GM19025 (cell line): Measurements from ENCODE around the gene CHL1.

ENCODE experiments used
- ATAC-seq: cut with Tn5 transposase; IDR thresholded peaks from one replicate; pipeline ENCODE4 v1.9.1; 2021; ENCODE audit warnings: mild to moderate bottlenecking, low read depth, moderate library complexity; ENCODE audit not compliant: unreplicated experiment

The CHL1 gene

GRCh38 chr3:212432-212831 is 15.9 kb downstream of the CHL1 start:
- peak; percentile 98 for ATAC-seq

- ATAC-seq = no peak
Measured at GRCh38 chr3:217099-217813, 20.7 kb downstream of the CHL1 start.

DNA sequence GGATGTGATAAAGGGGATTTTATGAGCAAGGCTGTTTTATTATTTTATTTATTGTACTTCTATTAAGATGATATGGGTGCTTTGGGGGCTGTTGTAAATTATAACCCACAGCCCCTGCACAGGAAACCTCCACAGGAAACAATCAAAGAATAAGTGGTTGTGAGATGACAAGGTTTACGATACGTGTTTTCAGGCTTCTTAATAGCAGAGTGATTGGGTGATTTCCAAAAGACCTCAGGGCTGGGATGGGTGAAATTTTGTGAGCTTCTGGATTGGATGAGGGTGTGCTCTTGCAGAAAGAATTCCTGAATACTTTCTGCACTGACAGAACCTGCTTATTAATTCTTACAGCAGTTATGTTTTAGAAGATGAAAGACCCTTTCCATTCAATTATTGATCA is 21.4 kb downstream of the CHL1 start:
- no peak for ATAC-seq

- no peak for ATAC-seq
Measured at GRCh38 chr3:228442-229182, 32.0 kb downstream of the CHL1 start.

DNA sequence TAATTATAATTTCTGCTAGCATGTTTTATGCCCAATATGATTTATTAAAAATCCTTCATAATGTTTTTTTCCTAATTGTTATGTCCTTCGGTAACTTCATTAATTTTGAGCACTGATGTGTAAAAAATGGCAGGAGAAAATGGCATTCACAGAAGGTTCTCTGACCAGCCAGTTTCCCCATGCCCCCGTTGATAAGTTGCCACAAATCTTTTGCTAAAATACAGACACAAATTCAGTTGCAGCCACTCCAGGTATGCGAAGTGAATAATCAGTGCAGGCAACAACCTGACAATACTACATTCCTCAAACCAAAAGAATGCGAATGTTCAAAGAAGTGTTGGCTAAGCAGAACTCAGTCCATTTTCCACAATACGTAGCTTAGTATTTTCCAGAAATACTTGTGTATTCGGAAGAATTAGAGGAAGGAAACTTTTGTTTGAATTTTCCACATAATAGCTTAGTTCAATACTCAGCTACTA is 32.7 kb downstream of the CHL1 start:
- ATAC-seq = no peak

- ATAC-seq = no peak
Measured at GRCh38 chr3:236881-237280, 40.3 kb downstream of the CHL1 start.

- ATAC-seq = no peak
Measured at GRCh38 chr3:242602-243355, 46.2 kb downstream of the CHL1 start.

GRCh38 chr3:243356-243725 is 46.8 kb downstream of the CHL1 start:
- no peak for ATAC-seq

- no peak for ATAC-seq
Measured at GRCh38 chr3:244041-244440, 47.5 kb downstream of the CHL1 start.

DNA sequence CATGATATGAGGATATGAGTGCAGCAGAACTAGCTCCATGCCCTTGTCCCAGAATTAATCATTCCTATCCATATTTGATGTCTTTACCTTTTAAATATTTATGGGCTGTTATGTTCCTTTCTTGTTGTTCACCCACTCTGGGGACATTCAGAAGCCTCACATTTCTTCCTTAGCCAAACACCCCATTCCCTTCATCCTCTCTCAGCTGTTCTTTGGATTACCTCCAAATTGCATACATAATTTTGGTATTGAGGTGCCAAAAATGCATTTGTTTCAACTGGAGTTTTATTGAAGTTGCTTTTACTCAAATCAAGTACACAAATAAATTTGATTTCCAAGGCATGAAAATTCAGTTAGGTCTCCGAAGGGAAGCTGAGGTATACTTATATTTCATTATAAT is 51.4 kb downstream of the CHL1 start:
- no peak for ATAC-seq

DNA sequence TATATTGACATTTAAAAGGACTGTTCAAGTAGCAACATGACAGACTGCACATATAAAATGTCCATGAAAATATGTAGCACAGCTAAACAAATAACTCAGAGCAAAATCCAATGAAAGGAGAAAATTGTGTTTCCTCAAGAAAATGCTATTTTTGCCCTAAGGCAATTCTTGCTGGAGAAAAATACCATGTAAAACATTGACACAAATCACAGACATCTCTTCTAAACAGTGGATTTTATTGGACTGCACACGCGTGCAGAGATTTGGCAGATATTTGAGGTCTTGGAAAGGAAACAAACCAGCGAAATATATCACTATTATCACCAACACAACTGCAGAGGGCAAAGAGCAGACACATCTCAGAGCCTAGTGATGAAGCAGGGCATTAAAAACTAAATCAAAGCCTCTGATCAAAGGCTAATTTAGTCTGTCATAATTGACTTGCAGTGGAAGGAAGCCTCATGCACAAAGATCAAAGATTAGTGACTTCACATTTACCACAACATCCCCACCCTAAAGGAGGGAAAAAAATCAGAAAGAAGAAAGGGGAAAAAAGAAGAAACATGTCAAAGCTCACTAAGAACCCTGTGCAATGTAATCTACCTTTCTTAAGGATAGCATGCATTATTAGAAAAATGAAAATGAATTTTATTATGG is 52.4 kb downstream of the CHL1 start:
- ATAC-seq = no peak

- ATAC-seq = no peak
Measured at GRCh38 chr3:249587-250262, 53.2 kb downstream of the CHL1 start.

- no peak for ATAC-seq
Measured at GRCh38 chr3:256501-256900, 59.9 kb downstream of the CHL1 start.

DNA sequence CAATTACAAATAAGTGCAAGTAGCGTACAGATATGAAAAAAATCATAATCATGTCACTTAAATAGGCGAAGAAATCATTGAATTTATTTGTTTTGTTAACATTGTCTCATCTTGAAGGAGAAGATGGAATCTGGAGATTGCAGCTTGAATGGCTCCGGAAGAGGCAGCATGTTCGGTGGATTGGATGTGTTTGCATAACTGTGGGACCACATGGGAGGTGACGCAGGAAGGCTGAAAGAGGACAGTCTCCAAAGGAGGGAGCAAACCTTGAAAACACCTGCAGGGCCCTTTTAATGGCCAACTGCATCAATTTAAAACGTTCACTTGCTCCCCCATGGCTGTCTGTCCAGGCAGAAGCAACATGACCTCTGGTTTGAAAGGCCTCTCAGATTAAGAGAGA is 61.3 kb downstream of the CHL1 start:
- no peak for ATAC-seq

- ATAC-seq = no peak
Measured at GRCh38 chr3:260898-261297, 64.3 kb downstream of the CHL1 start.

DNA sequence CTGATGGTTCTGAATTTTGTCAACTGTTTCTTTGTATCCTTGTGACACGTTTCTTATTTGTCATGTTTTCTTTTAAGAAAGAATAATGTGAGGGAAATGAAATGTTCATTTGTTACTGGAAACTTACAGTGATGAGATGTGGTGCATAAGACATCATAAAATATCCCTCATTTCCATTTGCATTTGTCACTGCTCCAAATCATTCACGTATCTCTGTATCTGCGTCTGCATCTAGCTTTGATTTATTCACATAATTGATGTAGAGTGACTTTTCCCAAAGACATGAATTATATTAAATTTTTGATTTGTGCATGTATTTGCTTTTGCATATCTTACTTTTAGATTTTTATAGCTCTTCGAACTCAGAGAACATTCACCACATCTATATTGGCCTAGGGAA is 66.8 kb downstream of the CHL1 start:
- ATAC-seq = no peak

DNA sequence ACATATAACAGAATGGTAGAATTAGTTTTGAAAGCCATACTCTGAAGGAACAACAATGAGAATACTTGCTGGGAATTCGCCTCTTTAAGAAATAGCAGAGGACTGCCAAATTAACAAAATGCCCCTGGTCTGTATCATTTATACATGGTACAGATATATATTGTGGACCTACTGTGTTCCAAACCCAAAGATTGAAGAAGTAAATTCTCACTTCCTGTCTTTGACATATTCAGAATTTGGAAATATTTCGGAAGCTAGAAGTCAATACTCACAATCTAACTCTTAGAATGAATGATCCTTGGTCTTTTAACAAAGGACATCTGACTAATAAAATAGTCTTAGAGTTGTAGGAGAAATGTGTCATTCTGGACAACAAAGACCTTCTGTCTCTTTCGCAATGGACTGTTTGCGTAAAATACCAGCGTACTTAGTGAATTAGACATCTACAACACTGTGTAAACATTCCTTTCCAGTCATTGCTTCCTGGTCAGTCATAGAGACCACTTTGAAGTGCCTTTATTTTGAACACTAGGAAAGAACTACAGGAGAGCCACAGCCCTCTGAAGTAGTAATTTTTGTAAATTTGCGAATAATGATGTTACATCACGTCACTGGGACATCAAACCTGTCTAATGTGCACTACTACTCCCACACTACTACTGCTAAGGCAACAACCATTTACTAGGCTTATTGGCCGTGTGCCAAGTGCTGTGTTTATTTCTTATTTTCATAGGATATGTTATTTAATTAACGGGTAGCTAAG is 68.0 kb downstream of the CHL1 start:
- ATAC-seq = no peak

GRCh38 chr3:267101-267500 is 70.5 kb downstream of the CHL1 start:
- ATAC-seq = no peak

DNA sequence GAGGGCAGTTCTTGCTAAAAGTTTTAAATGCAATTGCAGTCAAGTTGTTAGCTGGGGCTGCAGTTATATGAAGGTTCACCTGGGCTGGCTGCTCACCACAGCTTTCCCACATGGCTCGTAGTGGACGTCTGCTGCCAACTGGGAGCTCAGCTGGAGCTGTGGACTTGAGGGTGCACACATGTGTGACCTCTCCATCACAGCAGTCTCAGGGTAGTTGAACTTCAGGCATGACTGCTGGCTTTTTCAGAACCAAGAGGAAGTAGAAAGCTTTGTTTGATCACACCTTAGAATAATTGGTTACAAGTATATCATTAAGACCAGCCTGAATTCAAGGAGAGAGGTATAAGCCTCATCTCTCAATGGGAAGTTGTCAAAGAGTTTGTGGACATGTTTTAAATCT is 74.1 kb downstream of the CHL1 start:
- no peak for ATAC-seq

DNA sequence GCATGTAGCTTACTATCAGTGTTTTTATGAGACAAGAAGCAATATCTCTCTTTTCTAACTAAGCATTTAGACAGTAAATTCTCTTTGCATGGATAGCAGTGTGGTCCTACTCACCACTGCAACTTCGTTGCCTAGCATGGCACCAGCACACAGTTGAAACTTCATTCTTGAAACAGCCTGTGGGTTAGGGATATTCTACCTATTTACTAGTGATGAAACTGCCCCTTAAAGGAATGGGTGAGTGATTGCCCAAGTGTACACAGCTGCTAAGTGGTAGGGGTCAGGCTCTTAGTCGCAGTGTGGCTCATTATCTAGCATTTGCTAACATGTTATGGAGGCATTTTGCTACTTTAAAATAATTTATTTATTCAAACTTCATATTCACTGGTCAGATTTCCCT is 78.4 kb downstream of the CHL1 start:
- no peak for ATAC-seq
